Measurements from ENCODE around the gene ADAMTS8.

- TF ChIP-seq EZH2 (IDR thresholded peaks at IDR 0.05; ENCODE audit: low read length, unreplicated experiment) = no peak
- TF ChIP-seq, protein P1, sequence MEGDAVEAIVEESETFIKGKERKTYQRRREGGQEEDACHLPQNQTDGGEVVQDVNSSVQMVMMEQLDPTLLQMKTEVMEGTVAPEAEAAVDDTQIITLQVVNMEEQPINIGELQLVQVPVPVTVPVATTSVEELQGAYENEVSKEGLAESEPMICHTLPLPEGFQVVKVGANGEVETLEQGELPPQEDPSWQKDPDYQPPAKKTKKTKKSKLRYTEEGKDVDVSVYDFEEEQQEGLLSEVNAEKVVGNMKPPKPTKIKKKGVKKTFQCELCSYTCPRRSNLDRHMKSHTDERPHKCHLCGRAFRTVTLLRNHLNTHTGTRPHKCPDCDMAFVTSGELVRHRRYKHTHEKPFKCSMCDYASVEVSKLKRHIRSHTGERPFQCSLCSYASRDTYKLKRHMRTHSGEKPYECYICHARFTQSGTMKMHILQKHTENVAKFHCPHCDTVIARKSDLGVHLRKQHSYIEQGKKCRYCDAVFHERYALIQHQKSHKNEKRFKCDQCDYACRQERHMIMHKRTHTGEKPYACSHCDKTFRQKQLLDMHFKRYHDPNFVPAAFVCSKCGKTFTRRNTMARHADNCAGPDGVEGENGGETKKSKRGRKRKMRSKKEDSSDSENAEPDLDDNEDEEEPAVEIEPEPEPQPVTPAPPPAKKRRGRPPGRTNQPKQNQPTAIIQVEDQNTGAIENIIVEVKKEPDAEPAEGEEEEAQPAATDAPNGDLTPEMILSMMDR (conservative IDR thresholded peaks at IDR 0.05; ENCODE audit: low read depth, low read length) = no peak
These were observed 47.1 kb downstream of the ADAMTS8 start for GRCh38 chr11:130381317-130381716.

Data from PC-3 (cell line).